Activated naive CD4-positive, alpha-beta T cell treated with anti-CD3 and anti-CD28 coated beads, Interleukin-2, amount 50 U/mL, for 72 hours (primary cell): ENCODE results near the gene IL21R. TPM values are rescaled to one million over a fixed set of nuclear protein-coding genes. Genes with fewer than 3 reads are reported as not detected.
A peak's percentile ranks its signal among the peaks of the same experiment; 100 is the strongest.
"Not testable (repeated sequence)": the region's sequence is repeated elsewhere in the genome, so short reads cannot be mapped to it uniquely, and the experiment has no call there.

Experiments used
- ATAC-seq, 2 donors: fragments of 150-1000 bp; cut with Tn5 transposase; 2 replicates each; pipeline ENCODE4 v1.10.0; 2021; ENCODE audit warnings: mild to moderate bottlenecking in 2 of 2, moderate library complexity in 2 of 2
- DNase-seq, 2 donors: peaks; one replicate each; pipeline ENCODE4 v3.0.0; 2021 to 2022; ENCODE audit warnings: low spot score in 2 of 2
- H3K27ac Mint-ChIP-seq, 2 donors: one replicate each; pipeline ENCODE4 v1.8.0; 2022; ENCODE audit warnings: mild to moderate bottlenecking in 2 of 2, mixed read lengths in 2 of 2
- H3K36me3 Mint-ChIP-seq, 2 donors: one replicate each; pipeline ENCODE4 v1.8.0; 2022; ENCODE audit warnings: mixed read lengths in 2 of 2
- H3K9me3 Mint-ChIP-seq, 2 donors: one replicate each; pipeline ENCODE4 v1.8.0; 2022; ENCODE audit warnings: mixed read lengths in 2 of 2
- total RNA-seq, 2 donors: library from RNA; stranded (reverse); gene quantifications; one replicate each; pipeline ENCODE4 v1.2.3, GENCODE V29; 2022

Gene IL21R
- total RNA-seq, 2 donors from 2014 or later: 103 to 106 TPM

DNA sequence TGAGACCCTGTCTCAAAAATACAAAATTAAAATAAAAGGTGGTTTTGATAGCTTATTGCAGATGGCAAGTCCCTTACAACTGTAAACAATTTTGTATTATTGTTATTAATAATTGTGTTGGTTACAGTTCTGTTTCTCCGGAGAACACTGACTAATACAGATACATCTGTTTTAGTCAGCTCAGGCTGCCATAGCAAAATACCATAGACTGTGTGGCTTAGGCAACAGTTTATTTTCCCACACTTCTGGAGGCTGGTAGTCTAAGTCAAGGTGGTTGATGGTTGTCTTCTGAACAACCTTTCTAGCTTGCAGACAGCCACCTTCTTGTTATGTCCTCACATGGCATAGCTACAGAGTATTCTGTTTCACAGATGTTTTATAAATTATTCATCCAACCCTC, 14.2 kb upstream of the IL21R start:
- H3K27ac Mint-ChIP-seq: peak overlapping the region in 1 of 2 donors; percentile 91
- H3K36me3 Mint-ChIP-seq: peaks cover 23 to 70% of the 10 kb centered on the region in 2 donors
- DNase-seq (no peak), ATAC-seq (peak; percentile 80 to 99)
- peaks cover 18 to 52% of the 10 kb centered on the region in 2 donors for H3K9me3 Mint-ChIP-seq

- Mint-ChIP-seq H3K9me3 (peaks cover 25 to 53% of the 10 kb centered on the region in 2 donors), H3K27ac (no peak overlapping the region), H3K36me3 (peaks cover 20 to 71% of the 10 kb centered on the region in 2 donors)
- DNase-seq (no peak), ATAC-seq (peak in 1 of 2 donors; percentile 39)
Measured at GRCh38 chr16:27389272-27389961, 12.6 kb upstream of the IL21R start.

GRCh38 chr16:27390151-27390550, 11.8 kb upstream of the IL21R start:
- Mint-ChIP-seq H3K36me3 (peaks cover 22 to 72% of the 10 kb centered on the region in 2 donors), H3K9me3 (peaks cover 30 to 55% of the 10 kb centered on the region in 2 donors), H3K27ac (no peak overlapping the region)
- DNase-seq (no peak), ATAC-seq (no peak)

- DNase-seq (no peak), ATAC-seq (no peak)
- Mint-ChIP-seq H3K36me3 (peaks cover 22 to 73% of the 10 kb centered on the region in 2 donors), H3K27ac (no peak overlapping the region), H3K9me3 (peaks cover 30 to 56% of the 10 kb centered on the region in 2 donors)
Measured at GRCh38 chr16:27392671-27393070, 9.3 kb upstream of the IL21R start.

DNA sequence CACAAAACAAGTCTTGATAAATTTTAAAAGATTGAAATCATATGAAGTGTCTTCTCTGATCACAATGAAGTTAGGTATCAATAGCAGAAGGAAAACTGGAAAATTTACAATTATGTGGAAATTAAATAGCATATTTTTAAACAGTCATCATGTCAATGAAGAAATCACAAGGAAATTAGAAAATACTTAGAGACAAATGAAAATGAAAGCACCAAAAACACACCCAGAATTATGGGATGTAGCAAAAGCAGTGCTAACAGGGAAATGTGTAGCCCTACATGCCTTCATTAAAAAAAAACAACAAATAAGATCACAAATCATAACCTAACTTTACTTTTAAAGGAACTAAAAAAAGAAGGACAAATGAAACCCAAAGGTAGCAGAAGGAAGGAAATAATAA, 7.5 kb upstream of the IL21R start:
- Mint-ChIP-seq H3K9me3 (peaks cover 28 to 47% of the 10 kb centered on the region in 2 donors), H3K27ac (no peak overlapping the region), H3K36me3 (peaks cover 22 to 57% of the 10 kb centered on the region in 2 donors)
- no peak for ATAC-seq
- DNase-seq: no peak

DNA sequence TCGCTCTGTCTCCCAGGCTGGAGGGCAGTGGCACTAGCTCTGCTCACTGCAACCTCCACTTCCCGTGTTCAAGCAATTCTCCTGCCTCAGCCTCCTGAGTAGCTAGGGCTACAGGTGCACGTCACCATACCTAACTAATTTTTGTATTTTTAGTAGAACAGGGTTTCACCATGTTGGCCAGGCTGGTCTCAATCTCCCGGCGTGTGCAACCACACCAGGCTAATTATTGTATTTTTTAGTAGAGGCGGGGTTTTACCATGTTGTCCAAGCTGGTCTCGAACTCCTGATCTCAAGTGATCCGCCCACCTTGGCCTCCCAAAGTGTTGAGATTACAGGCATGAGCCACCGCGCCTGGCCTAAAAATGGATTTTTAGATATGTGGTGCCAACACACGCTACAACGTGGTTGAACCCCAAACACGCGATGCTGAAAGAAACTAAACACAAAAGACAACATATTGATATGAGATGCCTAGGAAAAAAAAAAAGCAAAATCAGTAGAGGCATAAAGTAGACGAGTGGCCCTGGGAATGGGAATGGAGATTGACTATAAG, 3.6 kb upstream of the IL21R start:
- not testable (repeated sequence) for ATAC-seq, DNase-seq, H3K27ac Mint-ChIP-seq
- Mint-ChIP-seq H3K36me3 (peaks cover 21 to 42% of the 10 kb centered on the region in 2 donors), H3K9me3 (peaks cover 8 to 27% of the 10 kb centered on the region in 2 donors)

GRCh38 chr16:27398894-27399853, 2.8 kb upstream of the IL21R start:
- DNase-seq (no peak), ATAC-seq (no peak)
- Mint-ChIP-seq H3K9me3 (peaks cover 5 to 23% of the 10 kb centered on the region in 2 donors), H3K36me3 (peaks cover 28 to 42% of the 10 kb centered on the region in 2 donors), H3K27ac (no peak overlapping the region)

GRCh38 chr16:27399969-27400368, 2.0 kb upstream of the IL21R start:
- H3K36me3 Mint-ChIP-seq: peaks cover 29 to 42% of the 10 kb centered on the region in 2 donors
- ATAC-seq (no peak), DNase-seq (no peak)
- peaks cover 0 to 15% of the 10 kb centered on the region in 2 donors for H3K9me3 Mint-ChIP-seq
- H3K27ac Mint-ChIP-seq: no peak overlapping the region

GRCh38 chr16:27400751-27401620, 988 bp upstream of the IL21R start:
- Mint-ChIP-seq H3K27ac (peak overlapping the region; percentile 81 to 100), H3K36me3 (peaks cover 34 to 41% of the 10 kb centered on the region in 2 donors), H3K9me3 (peaks cover 0 to 5% of the 10 kb centered on the region in 2 donors)
- DNase-seq (no peak), ATAC-seq (no peak)

DNA sequence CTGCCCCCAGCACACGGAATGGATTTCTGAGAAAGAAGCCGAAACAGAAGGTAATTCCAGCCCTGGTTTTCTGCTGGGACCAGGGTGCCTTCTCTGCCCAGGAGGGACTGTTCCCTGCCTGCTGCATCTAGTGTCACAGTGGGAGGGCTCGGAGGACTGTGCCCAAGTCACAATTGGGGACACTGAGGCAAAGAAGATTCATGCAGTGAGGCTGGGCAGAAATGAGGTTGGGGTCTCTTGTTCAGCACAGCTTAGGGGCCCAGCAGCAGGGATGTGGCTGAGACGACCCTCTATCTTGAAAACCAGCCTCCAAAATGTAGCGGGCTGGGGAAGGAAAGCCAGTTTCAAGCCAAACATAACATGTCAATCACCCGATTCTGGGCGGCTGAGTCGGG, 592 bp downstream of the IL21R start:
- peaks cover 49 to 54% of the 10 kb centered on the region in 2 donors for H3K36me3 Mint-ChIP-seq
- peaks cover 0 to 4% of the 10 kb centered on the region in 2 donors for H3K9me3 Mint-ChIP-seq

DNA sequence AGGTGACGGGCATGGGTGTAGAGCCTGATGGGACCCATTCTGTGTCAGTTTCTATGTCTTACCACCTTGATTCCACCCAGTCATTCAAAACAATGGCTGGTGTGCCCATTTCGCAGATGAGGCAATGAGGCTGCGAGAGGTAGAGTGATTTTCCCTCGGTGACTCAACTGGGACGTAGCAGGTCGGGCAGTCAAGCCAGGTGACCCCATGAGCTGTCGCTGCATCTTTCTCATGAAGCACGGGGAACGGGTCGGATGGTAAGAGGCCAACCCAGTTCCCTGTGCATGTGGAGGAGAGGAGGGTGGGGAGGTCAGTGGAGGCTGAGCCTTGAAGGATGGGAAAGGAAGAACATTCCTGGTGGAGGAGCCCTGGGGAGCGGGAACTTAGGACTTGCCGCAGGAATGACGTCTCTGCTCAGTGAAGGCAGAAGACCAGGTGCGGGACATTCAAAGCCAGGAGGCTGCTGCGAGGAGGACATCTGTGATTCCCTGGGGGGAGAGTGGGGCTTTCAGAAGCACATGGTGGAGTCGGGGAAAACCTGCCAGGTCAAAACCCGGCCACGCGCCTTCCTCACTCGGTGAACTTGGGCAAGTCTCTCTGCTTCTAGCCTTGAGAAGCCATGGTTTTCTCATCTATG, 1.1 kb downstream of the IL21R start:
- DNase-seq: peak in 1 of 2 donors; percentile 84
- ATAC-seq: peak in 1 of 2 donors; percentile 37
- Mint-ChIP-seq H3K9me3 (peaks cover 0 to 4% of the 10 kb centered on the region in 2 donors), H3K36me3 (peaks cover 49 to 58% of the 10 kb centered on the region in 2 donors), H3K27ac (peak overlapping the region; percentile 97 to 100)

More for the DNA sequence above, 592 bp downstream of the IL21R start:
- ATAC-seq (no peak), DNase-seq (no peak)
- H3K27ac Mint-ChIP-seq: peak overlapping the region; percentile 97 to 100

GRCh38 chr16:27403601-27403992, 1.6 kb downstream of the IL21R start:
- no peak for DNase-seq
- ATAC-seq: no peak
- peak overlapping the region; percentile 97 to 100 for H3K27ac Mint-ChIP-seq
- peaks cover 0 to 4% of the 10 kb centered on the region in 2 donors for H3K9me3 Mint-ChIP-seq
- peaks cover 49 to 64% of the 10 kb centered on the region in 2 donors for H3K36me3 Mint-ChIP-seq

GRCh38 chr16:27404163-27404823, 2.3 kb downstream of the IL21R start:
- ATAC-seq (no peak), DNase-seq (peak; percentile 51 to 68)
- Mint-ChIP-seq H3K27ac (peak overlapping the region; percentile 97 to 100), H3K36me3 (peaks cover 49 to 69% of the 10 kb centered on the region in 2 donors), H3K9me3 (peaks cover 0 to 4% of the 10 kb centered on the region in 2 donors)

DNA sequence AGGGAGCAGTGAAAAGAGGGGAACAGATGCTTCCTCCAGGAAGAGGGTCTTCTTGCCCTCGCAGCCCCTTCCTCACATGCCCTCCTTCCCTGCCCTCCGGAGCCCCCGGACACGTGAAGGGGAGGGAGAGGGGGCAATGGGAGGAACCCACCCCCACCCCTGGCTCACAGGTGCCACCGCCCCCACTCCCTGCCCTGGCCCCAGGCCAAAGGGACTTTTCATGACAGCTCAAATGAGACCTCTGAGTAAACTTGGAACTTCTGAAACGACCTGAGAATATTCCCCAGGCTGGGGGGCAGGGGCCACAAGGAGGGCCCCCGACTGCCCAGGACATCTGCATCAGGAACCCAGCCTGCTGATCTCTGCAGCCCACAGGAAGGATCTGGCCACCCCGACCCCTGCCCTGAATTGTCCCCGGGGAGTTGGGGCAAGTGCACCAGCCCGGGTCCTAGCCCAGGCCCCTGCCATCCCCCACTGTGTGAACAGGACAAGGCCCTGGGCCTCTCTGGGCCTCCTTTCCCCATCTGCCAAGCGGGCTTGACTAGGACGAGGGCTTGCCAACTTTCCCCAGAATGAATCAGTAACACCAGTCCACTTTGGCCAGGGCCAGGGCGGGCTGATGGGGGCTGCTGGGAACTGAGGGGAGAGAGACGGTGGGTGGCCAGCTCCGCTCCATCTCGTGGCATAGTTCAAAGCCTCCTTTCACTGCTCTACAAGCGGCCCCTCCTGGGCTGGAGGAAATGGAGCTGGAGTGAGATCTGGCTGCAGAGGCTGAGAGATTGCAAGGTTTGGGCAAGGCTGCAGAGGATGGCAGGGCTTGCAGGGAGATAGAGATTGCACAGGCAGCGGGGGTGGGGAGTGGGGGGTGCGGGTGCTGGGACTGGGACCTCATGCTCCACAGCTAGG, 3.8 kb downstream of the IL21R start:
- H3K9me3 Mint-ChIP-seq: no peaks in the 10 kb centered on the region
- ATAC-seq: peak; percentile 10 to 32

More for the DNA sequence above, 3.8 kb downstream of the IL21R start:
- DNase-seq: peak; percentile 85 to 87
- Mint-ChIP-seq H3K27ac (peak overlapping the region; percentile 97 to 100), H3K36me3 (peaks cover 55 to 84% of the 10 kb centered on the region in 2 donors)
